DND-41 (cell line): ENCODE measurements around the gene PSMA8.

Experiments
- ATAC-seq: fragments of 200-7000 bp; cut with Tn5 transposase; 3 replicates; pipeline ENCODE4 v1.9.1; 2021; ENCODE audit warnings: low read depth; ENCODE audit not compliant: insufficient read depth
- DNase-seq: peaks from one replicate; pipeline ENCODE4 v3.0.0-alpha.2; 2020
- H2AFZ ChIP-seq: 2 replicates; pipeline ENCODE4 v1.6.0; 2012; ENCODE audit warnings: low read depth, low read length
- H3K27ac ChIP-seq: 2 replicates; pipeline ENCODE4 v1.5.1; 2012; ENCODE audit warnings: low read length, inconsistent platforms
- H3K27me3 ChIP-seq: fragments of 200-600 bp; sonication (generic); 2 replicates; pipeline ENCODE4 v1.6.0; 2012; ENCODE audit warnings: low read length, mild to moderate bottlenecking, inconsistent platforms; ENCODE audit not compliant: insufficient read depth, poor library complexity
- H3K36me3 ChIP-seq: 2 replicates; pipeline ENCODE4 v1.5.1; 2012; ENCODE audit warnings: low read length, inconsistent platforms; ENCODE audit not compliant: insufficient read depth
- H3K4me1 ChIP-seq: 2 replicates; pipeline ENCODE4 v1.5.1; 2012; ENCODE audit warnings: mild to moderate bottlenecking, low read length; ENCODE audit not compliant: insufficient read depth
- H3K4me2 ChIP-seq: 2 replicates; pipeline ENCODE4 v1.6.0; 2012; ENCODE audit warnings: mild to moderate bottlenecking, moderate library complexity, low read length, inconsistent platforms; ENCODE audit not compliant: insufficient read depth
- H3K4me3 ChIP-seq, 2 experiments: fragments of 200-600 bp in 1 of 2; shearing (Covaris generic) in 1 of 2; 2 replicates each; pipeline ENCODE4 v1.5.1; 2012 to 2016; ENCODE audit warnings: inconsistent platforms in 2 of 2, low read length in 2 of 2, mild to moderate bottlenecking in 2 of 2, low read depth in 1 of 2, moderate library complexity in 1 of 2
- H3K79me2 ChIP-seq: 2 replicates; pipeline ENCODE4 v1.6.0; 2012; ENCODE audit warnings: low read length, inconsistent platforms; ENCODE audit not compliant: insufficient read depth
- H3K9ac ChIP-seq: 2 replicates; pipeline ENCODE4 v1.6.0; 2012; ENCODE audit warnings: low read depth, mild to moderate bottlenecking, inconsistent platforms, low read length, moderate library complexity
- H3K9me3 ChIP-seq: 2 replicates; pipeline ENCODE4 v1.5.1; 2012; ENCODE audit warnings: low read length, moderate library complexity, mild to moderate bottlenecking, inconsistent platforms; ENCODE audit not compliant: insufficient read depth, severe bottlenecking
- H4K20me1 ChIP-seq: 2 replicates; pipeline ENCODE4 v1.6.0; 2012; ENCODE audit warnings: low read length; ENCODE audit not compliant: insufficient read depth
- EZH2 ChIP-seq: IDR thresholded peaks from 3 replicates; pipeline ENCODE4 v1.6.1; 2012; ENCODE audit warnings: borderline replicate concordance, low read depth, mild to moderate bottlenecking, moderate library complexity, low read length, inconsistent platforms; ENCODE audit not compliant: severe bottlenecking
- TF ChIP-seq, protein P1 (sequence below): IDR thresholded peaks from 2 replicates; pipeline ENCODE4 v1.5.1; 2012; ENCODE audit warnings: borderline replicate concordance, low read length, moderate library complexity, mild to moderate bottlenecking; ENCODE audit not compliant: poor library complexity, severe bottlenecking; ENCODE audit errors: extremely low read depth

PSMA8 gene

DNA sequence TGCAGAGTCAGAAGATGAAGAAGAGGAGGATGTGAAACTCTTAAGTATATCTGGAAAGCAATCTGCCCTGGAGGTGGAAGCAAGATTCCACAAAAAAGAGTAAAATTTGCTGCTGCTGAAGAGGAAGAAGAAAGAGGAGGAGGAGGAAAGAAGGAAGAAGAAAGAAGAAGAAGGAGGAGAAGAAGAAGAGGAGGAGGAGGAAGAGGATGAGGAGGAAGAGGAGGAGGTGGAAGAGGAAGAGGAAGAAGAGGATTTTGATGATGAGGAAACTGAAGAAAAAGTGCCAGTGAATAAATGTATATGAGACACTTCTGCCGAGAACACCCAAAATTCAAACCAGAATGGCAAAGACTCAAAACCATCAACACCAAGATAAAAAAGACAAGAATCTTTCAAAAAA is 71.6 kb downstream of the PSMA8 start:
- H3K4me2 ChIP-seq, result no peak overlapping the region
- H3K36me3 ChIP-seq, result no peaks in the 10 kb centered on the region
- H3K4me3 ChIP-seq, result no peak overlapping the region
- no peaks in the 10 kb centered on the region for H3K27me3 ChIP-seq
- no peak overlapping the region for H2AFZ ChIP-seq
- no peaks in the 10 kb centered on the region for H3K79me2 ChIP-seq
- H3K9me3 ChIP-seq, result no peaks in the 10 kb centered on the region
- no peak overlapping the region for H3K9ac ChIP-seq
- ATAC-seq (no peak), DNase-seq (no peak)
- TF ChIP-seq, protein P1, sequence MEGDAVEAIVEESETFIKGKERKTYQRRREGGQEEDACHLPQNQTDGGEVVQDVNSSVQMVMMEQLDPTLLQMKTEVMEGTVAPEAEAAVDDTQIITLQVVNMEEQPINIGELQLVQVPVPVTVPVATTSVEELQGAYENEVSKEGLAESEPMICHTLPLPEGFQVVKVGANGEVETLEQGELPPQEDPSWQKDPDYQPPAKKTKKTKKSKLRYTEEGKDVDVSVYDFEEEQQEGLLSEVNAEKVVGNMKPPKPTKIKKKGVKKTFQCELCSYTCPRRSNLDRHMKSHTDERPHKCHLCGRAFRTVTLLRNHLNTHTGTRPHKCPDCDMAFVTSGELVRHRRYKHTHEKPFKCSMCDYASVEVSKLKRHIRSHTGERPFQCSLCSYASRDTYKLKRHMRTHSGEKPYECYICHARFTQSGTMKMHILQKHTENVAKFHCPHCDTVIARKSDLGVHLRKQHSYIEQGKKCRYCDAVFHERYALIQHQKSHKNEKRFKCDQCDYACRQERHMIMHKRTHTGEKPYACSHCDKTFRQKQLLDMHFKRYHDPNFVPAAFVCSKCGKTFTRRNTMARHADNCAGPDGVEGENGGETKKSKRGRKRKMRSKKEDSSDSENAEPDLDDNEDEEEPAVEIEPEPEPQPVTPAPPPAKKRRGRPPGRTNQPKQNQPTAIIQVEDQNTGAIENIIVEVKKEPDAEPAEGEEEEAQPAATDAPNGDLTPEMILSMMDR, result no peak
- H4K20me1 ChIP-seq, result no peaks in the 10 kb centered on the region
- no peaks in the 10 kb centered on the region for H3K4me1 ChIP-seq
- no peak overlapping the region for H3K27ac ChIP-seq

DNA sequence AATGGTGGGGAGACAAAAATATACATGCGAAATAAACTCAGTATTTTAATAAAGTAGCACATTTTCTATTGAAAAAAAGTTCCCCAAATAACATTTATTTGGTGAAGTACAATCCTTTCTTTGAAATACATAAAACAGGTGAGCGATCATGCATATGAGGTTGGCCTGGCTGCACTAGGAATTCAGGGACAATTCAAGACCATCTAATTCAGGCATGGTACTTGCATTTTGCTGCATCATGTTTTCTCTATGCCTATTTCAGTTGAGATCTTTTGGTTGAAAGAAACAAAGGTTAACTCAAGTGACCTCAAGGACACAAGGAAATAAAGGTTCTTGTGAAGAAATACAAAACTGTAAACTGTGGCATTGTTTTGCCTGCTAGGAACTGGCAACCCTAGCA is 72.8 kb downstream of the PSMA8 start:
- Histone ChIP-seq H3K9me3 (no peaks in the 10 kb centered on the region), H3K9ac (no peak overlapping the region), H3K4me3 (no peak overlapping the region), H4K20me1 (no peaks in the 10 kb centered on the region), H2AFZ (no peak overlapping the region), H3K36me3 (no peaks in the 10 kb centered on the region), H3K79me2 (no peaks in the 10 kb centered on the region), H3K4me1 (no peaks in the 10 kb centered on the region), H3K4me2 (no peak overlapping the region), H3K27me3 (no peaks in the 10 kb centered on the region), H3K27ac (no peak overlapping the region)
- DNase-seq (no peak), ATAC-seq (no peak)
- TF ChIP-seq, protein P1, result no peak
- TF ChIP-seq EZH2, result no peak

DNA sequence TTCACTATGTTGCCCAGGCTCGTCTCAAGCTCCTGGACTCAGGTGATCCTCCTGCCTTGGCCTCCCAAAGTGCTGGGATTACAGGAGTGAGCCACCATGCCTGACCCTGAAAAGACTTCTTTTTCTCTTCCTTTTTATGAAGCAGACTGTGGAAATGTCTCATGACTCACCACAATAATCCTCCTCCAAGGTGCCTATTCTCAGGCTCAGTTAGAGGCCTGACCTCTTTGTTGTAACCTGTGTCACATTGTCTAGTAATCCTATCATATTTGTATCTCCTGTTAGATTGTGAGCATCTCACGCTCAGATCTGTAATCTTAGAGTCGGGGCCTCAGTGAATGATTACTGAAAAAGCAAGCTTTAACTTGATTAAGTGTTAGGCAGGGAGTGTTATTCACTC is 74.3 kb downstream of the PSMA8 start:
- Histone ChIP-seq H3K79me2 (no peaks in the 10 kb centered on the region), H3K4me1 (no peaks in the 10 kb centered on the region), H4K20me1 (no peaks in the 10 kb centered on the region), H3K27ac (no peak overlapping the region), H3K9me3 (no peaks in the 10 kb centered on the region), H3K27me3 (no peaks in the 10 kb centered on the region), H3K4me2 (no peak overlapping the region), H3K36me3 (no peaks in the 10 kb centered on the region), H2AFZ (no peak overlapping the region), H3K9ac (no peak overlapping the region), H3K4me3 (no peak overlapping the region)
- no peak for ATAC-seq
- no peak for DNase-seq
- TF ChIP-seq, protein P1, result no peak
- TF ChIP-seq EZH2, result no peak

GRCh38 chr18:26208977-26209376 is 75.3 kb downstream of the PSMA8 start:
- H4K20me1 ChIP-seq, result no peaks in the 10 kb centered on the region
- no peaks in the 10 kb centered on the region for H3K79me2 ChIP-seq
- no peaks in the 10 kb centered on the region for H3K9me3 ChIP-seq
- no peak overlapping the region for H3K27ac ChIP-seq
- H3K27me3 ChIP-seq, result no peaks in the 10 kb centered on the region
- no peaks in the 10 kb centered on the region for H3K4me1 ChIP-seq
- TF ChIP-seq, protein P1, result no peak
- no peak for TF ChIP-seq EZH2
- H3K4me3 ChIP-seq, result no peak overlapping the region
- H2AFZ ChIP-seq, result no peak overlapping the region
- H3K4me2 ChIP-seq, result no peak overlapping the region
- H3K9ac ChIP-seq, result no peak overlapping the region
- H3K36me3 ChIP-seq, result no peaks in the 10 kb centered on the region
- no peak for DNase-seq
- ATAC-seq, result no peak
